Brain microvascular endothelial cell (primary cell): ENCODE results near the gene BCL11B.

Source experiments
- DNase-seq: peaks from one replicate; pipeline ENCODE4 v3.0.0-alpha.2; 2020
- H3K27ac ChIP-seq: fragments of 250-450 bp; sonication (Bioruptor Pico); 2 replicates; pipeline ENCODE4 v1.5.1; 2020; ENCODE audit warnings: mild to moderate bottlenecking, moderate library complexity
- H3K27me3 ChIP-seq: fragments of 250-450 bp; sonication (Bioruptor Pico); replicated peaks from 2 replicates; pipeline ENCODE4 v1.5.1; 2020; ENCODE audit warnings: mild to moderate bottlenecking
- H3K36me3 ChIP-seq: fragments of 250-450 bp; sonication (Bioruptor Pico); replicated peaks from 2 replicates; pipeline ENCODE4 v1.5.1; 2020; ENCODE audit warnings: mild to moderate bottlenecking
- H3K4me3 ChIP-seq: 2 replicates; pipeline ENCODE4 v1.5.1; 2011; ENCODE audit warnings: low read depth, mild to moderate bottlenecking, control low read depth, low read length, moderate library complexity
- CTCF ChIP-seq: IDR thresholded peaks from 2 replicates; pipeline ENCODE4 v1.5.1; 2011; ENCODE audit warnings: low read depth, mild to moderate bottlenecking, moderate library complexity, low read length, control low read depth, inconsistent platforms; ENCODE audit errors: missing control alignments
- in situ Hi-C: cut with HindIII; loops from 2 replicates; pipeline ENCODE4 v1.10.0; 2017; ENCODE audit warnings: low sequenced_read_pairs, low pct_ligation_motif_present

Gene BCL11B

DNA sequence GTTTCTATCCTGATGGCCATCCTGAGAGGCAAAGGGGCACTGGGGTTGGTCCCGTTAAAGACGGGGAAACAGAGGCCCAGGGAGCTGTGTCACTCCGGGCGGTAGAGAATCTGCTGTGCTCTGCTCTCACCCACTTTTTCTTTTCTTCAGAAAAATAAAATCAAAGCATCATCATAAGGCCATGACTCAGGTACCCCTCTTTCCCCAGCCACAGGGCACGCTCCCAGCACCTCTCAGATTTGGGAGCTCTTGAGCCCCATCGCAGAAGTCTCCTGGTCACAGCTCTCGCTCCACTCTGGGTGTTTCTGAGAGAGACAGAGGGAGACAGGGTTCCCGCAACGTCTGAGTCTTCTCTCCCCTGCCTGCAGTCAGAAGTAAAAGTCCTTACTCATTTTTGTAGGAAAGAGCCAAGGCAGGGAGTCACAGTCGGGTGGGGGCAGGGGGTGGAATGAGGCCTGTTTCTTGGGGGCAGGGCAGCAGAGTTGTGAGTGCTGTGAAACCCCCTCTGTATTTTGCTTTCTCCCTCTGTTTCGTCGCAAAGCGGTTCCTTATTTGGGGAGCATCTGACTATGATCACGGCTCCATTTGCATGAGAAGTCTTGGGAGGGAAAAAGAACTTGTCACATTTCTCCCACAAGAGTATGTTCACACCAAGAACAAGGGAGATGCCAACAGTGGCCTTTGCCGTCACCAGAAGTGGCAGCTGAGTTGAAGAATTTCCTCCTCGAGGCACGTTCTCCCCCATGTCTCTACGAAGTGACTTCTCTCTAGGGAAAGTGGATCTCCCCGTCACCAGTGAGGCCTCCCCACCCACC is 139.0 kb downstream of the BCL11B start:
- Histone ChIP-seq H3K36me3 (no peaks in the 10 kb centered on the region), H3K4me3 (no peak overlapping the region), H3K27me3 (no peaks in the 10 kb centered on the region), H3K27ac (no peak overlapping the region)
- TF ChIP-seq CTCF = no peak
- no peak for DNase-seq
- in situ Hi-C loops = no loop called here

DNA sequence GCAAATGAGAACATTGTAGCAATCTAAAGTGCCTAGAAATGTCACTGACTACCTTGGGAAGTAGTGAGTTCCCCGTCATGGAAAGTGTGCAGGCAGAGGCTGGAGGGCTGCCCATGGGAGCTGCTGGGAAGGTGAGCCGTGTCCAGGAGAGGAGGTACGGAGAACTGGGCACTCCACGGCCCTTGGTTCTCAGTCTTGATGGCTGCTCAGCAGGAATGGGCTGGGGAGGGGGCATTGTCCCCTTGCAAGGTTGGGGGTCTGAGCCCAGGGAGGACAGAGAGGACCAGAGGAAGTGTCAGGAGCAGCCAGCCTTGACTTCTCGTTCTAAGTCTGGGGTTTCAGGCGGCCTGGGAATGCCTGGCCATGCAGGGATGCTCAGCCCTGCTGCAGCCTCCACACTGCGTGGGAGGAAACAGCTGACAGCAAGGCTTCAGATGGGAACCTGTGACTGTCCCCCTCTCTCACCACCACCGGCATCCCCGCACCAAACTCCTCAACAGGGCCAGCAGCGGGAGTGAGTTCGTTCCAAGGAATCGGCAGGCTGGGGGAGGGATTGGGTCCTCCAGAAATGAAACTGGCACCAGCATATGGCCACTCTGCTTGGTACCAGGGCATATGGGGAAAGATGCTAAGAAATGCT is 140.2 kb downstream of the BCL11B start:
- in situ Hi-C loops = no loop called here
- Histone ChIP-seq H3K36me3 (no peaks in the 10 kb centered on the region), H3K4me3 (no peak overlapping the region), H3K27me3 (no peaks in the 10 kb centered on the region), H3K27ac (no peak overlapping the region)
- DNase-seq = no peak
- no peak for TF ChIP-seq CTCF

- no peak for TF ChIP-seq CTCF
- in situ Hi-C loops = no loop called here
- DNase-seq = no peak
- Histone ChIP-seq H3K27me3 (no peaks in the 10 kb centered on the region), H3K27ac (no peak overlapping the region), H3K4me3 (no peak overlapping the region), H3K36me3 (no peaks in the 10 kb centered on the region)
These were observed 142.0 kb downstream of the BCL11B start for GRCh38 chr14:99129998-99130397.

GRCh38 chr14:99129211-99129696 is 142.7 kb downstream of the BCL11B start:
- Histone ChIP-seq H3K36me3 (no peaks in the 10 kb centered on the region), H3K27me3 (no peaks in the 10 kb centered on the region), H3K27ac (no peak overlapping the region), H3K4me3 (no peak overlapping the region)
- TF ChIP-seq CTCF = no peak
- DNase-seq = no peak
- in situ Hi-C loops = no loop called here

- Histone ChIP-seq H3K27ac (no peak overlapping the region), H3K36me3 (no peaks in the 10 kb centered on the region), H3K27me3 (no peaks in the 10 kb centered on the region), H3K4me3 (no peak overlapping the region)
- no peak for DNase-seq
- in situ Hi-C loops = no loop called here
- TF ChIP-seq CTCF = no peak
These were observed 143.8 kb downstream of the BCL11B start for GRCh38 chr14:99128185-99128584.
